H1 (cell line): Measurements from ENCODE around the gene MOGAT3. TPM values are rescaled to one million over a fixed set of nuclear protein-coding genes. Genes with fewer than 3 reads are reported as not detected.

ENCODE experiments used
- CHD7 ChIP-seq: fragments of 300-600 bp; sonication (generic); IDR thresholded peaks from 2 replicates; pipeline ENCODE4 v1.7.1; 2012; ENCODE audit warnings: low read length, moderate library complexity, mild to moderate bottlenecking, inconsistent platforms; ENCODE audit not compliant: insufficient replicate concordance
- CTBP2 ChIP-seq: IDR thresholded peaks from 2 replicates; pipeline ENCODE4 v1.7.0; 2011; ENCODE audit warnings: borderline replicate concordance, mild to moderate bottlenecking, moderate library complexity, mixed read lengths, low read length; ENCODE audit not compliant: insufficient read depth, insufficient read length
- JUN ChIP-seq: IDR thresholded peaks from 2 replicates; pipeline ENCODE4 v1.6.1; 2011; ENCODE audit warnings: low read depth, mild to moderate bottlenecking, improper control_type of control experiment, low read length
- JUND ChIP-seq: IDR thresholded peaks from 2 replicates; pipeline ENCODE4 v1.6.1; 2011; ENCODE audit warnings: mild to moderate bottlenecking, improper control_type of control experiment, low read length
- MAFK ChIP-seq: IDR thresholded peaks from 2 replicates; pipeline ENCODE4 v1.6.1; 2012; ENCODE audit warnings: low read depth, mild to moderate bottlenecking, improper control_type of control experiment, low read length
- MAX ChIP-seq: IDR thresholded peaks from 2 replicates; pipeline ENCODE4 v1.6.1; 2012; ENCODE audit warnings: inconsistent platforms
- NRF1 ChIP-seq: IDR thresholded peaks from 2 replicates; pipeline ENCODE4 v1.6.1; 2011; ENCODE audit warnings: mild to moderate bottlenecking, low read depth, low read length, improper control_type of control experiment
- RNF2 ChIP-seq: fragments of 200-900, 300-1000 bp; sonication (generic); IDR thresholded peaks from 2 replicates; pipeline ENCODE4 v1.7.1; 2016; ENCODE audit warnings: borderline replicate concordance, low read depth, mild to moderate bottlenecking, antibody characterized with exemption, low read length; ENCODE audit not compliant: poor library complexity, severe bottlenecking; ENCODE audit errors: missing control alignments
- SP4 ChIP-seq: IDR thresholded peaks from 2 replicates; pipeline ENCODE4 v1.6.1; 2012; ENCODE audit warnings: low read length, inconsistent platforms
- polyA plus RNA-seq, 7 experiments: library from polyadenylated mRNA; depleted of rRNA in 3 of 7; stranded (reverse) in 5 of 7; unstranded in 2 of 7; fragments of >200 nt in 5 of 7; fragments of 200-250 nt in 2 of 7; gene quantifications; 1 replicate in 5 of 7; 2 replicates in 1 of 7; 4 replicates in 1 of 7; pipeline versions ENCODE4 v1.2.1 to v1.2.3, GENCODE V29; 2011 to 2013; ENCODE audit warnings: missing spikeins in 2 of 7, mixed read lengths in 2 of 7
- total RNA-seq: library from RNA; stranded (reverse); fragmentation: NEBNext Ultra II Directional; extraction: Animal tissue kit (Norgen Biotek cat#: 25700); gene quantifications from 2 replicates; pipeline ENCODE4 v1.2.1, GENCODE V29; 2021

MOGAT3 gene
- total and polyA plus RNA-seq, 2 of the 8 experiments (the other 6 are each of a cell fraction or from before 2014, with no cell fraction given) = 0.21 to 0.82 TPM

- TF ChIP-seq CHD7 (no peak), RNF2 (no peak), NRF1 (peak; percentile 95), MAX (peak; percentile 93), CTBP2 (no peak), JUND (peak; percentile 45; the same call in 1 of the 2 replicates), SP4 (peak; percentile 68), JUN (no peak), MAFK (no peak)
Observed at GRCh38 chr7:101165075-101165957, 35.5 kb downstream of the MOGAT3 start, which contains the start of gene VGF (continued).
